H1 (cell line): ENCODE results near the gene ATP11A.

ENCODE experiments used
- BACH1 ChIP-seq: IDR thresholded peaks from 2 replicates; pipeline ENCODE4 v1.6.1; 2012; ENCODE audit warnings: low read length, improper control_type of control experiment
- CTCF ChIP-seq, 3 experiments: IDR thresholded peaks; 1 replicate in 2 of 3; 2 replicates in 1 of 3; pipeline versions ENCODE4 v1.5.1 to v1.6.1; 2011; ENCODE audit warnings: low read length in 3 of 3, mild to moderate bottlenecking in 3 of 3, inconsistent platforms in 2 of 3, low read depth in 1 of 3, moderate library complexity in 1 of 3; ENCODE audit not compliant: insufficient read depth in 1 of 3; ENCODE audit errors: control extremely low read depth in 1 of 3
- EGR1 ChIP-seq: IDR thresholded peaks from 2 replicates; pipeline ENCODE4 v1.6.1; 2011; ENCODE audit warnings: low read depth, low read length, borderline replicate concordance
- EP300 ChIP-seq, 2 experiments: IDR thresholded peaks; 1 replicate in 1 of 2; 2 replicates in 1 of 2; pipeline ENCODE4 v1.6.1; 2011 to 2012; ENCODE audit warnings: low read depth in 2 of 2, low read length in 2 of 2, mild to moderate bottlenecking in 2 of 2, borderline replicate concordance in 1 of 2, inconsistent platforms in 1 of 2, moderate library complexity in 1 of 2
- EZH2 ChIP-seq: fragments of 200-600 bp; sonication (generic); IDR thresholded peaks from 2 replicates; pipeline ENCODE4 v1.7.1; 2012; ENCODE audit warnings: low read depth, mild to moderate bottlenecking, moderate library complexity, low read length, inconsistent platforms; ENCODE audit not compliant: severe bottlenecking
- MAX ChIP-seq: IDR thresholded peaks from 2 replicates; pipeline ENCODE4 v1.6.1; 2012; ENCODE audit warnings: inconsistent platforms

GRCh38 chr13:112796190-112796915, 106.5 kb downstream of the ATP11A start:
- TF ChIP-seq CTCF (IDR thresholded peaks at IDR 0.05; ENCODE audit: control extremely low read depth in 1 of 3, insufficient read depth in 1 of 3, low read depth in 1 of 3, low read length in 3 of 3) (no peak), BACH1 (no peak), EZH2 (no peak), EGR1 (no peak), MAX (no peak), EP300 (IDR thresholded peaks at IDR 0.05; ENCODE audit: borderline replicate concordance in 1 of 2, low read depth in 2 of 2, low read length in 2 of 2) (no peak)
